Type B pancreatic cell (in vitro differentiated cells): ENCODE measurements around the gene RAB6A. TPM values are rescaled to one million over a fixed set of nuclear protein-coding genes. Genes with fewer than 3 reads are reported as not detected.

ENCODE experiments used
- DNase-seq: peaks from one replicate; pipeline ENCODE4 v3.0.0; 2021; ENCODE audit warnings: mixed read lengths; ENCODE audit not compliant: unreplicated experiment; ENCODE audit errors: extremely low spot score
- H3K27ac Mint-ChIP-seq: 2 replicates; pipeline ENCODE4 v1.8.0; 2021; ENCODE audit warnings: mild to moderate bottlenecking, mixed read lengths
- H3K27me3 Mint-ChIP-seq: 2 replicates; pipeline ENCODE4 v1.8.0; 2021; ENCODE audit warnings: mixed read lengths
- H3K36me3 Mint-ChIP-seq: 2 replicates; pipeline ENCODE4 v1.8.0; 2021; ENCODE audit warnings: mixed read lengths
- H3K4me1 Mint-ChIP-seq: one replicate; pipeline ENCODE4 v1.8.0; 2021; ENCODE audit warnings: mixed read lengths; ENCODE audit not compliant: unreplicated experiment
- H3K4me3 Mint-ChIP-seq: 2 replicates; pipeline ENCODE4 v1.8.0; 2021; ENCODE audit warnings: mild to moderate bottlenecking, mixed read lengths
- H3K9me3 Mint-ChIP-seq: 2 replicates; pipeline ENCODE4 v1.8.0; 2021; ENCODE audit warnings: mixed read lengths
- total RNA-seq: library from RNA; stranded (reverse); gene quantifications from 2 replicates; pipeline ENCODE4 v1.2.1, GENCODE V29; 2021; ENCODE audit warnings: low replicate concordance
- TF ChIP-seq, protein P1 (sequence below): fragments of 200-600 bp; sonication (generic); conservative IDR thresholded peaks from 2 replicates; pipeline ENCODE4 v1.5.0; 2021; ENCODE audit warnings: antibody characterized with exemption, mild to moderate bottlenecking

RAB6A gene
- total RNA-seq, 1 donor from 2014 or later = 86.7 TPM

DNA sequence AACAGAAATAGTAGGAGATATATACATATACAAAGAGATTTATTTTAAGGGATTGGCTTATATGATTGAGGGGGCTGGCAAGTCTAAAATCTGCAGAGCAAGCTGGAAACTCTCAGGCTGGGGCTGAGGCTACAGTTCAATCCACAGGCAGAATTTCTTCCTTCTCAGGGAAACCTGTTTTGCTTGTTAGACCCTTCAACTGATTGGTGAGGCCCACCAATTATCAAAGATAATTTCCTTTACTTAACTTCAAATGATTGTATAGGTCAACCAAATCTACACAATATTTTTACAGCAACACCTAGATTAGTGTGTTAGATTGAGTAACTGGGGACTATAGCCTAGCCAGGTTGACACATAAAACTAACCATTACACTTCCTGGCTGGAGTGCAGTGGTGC is 119.2 kb downstream of the RAB6A start:
- DNase-seq = no peak
- Mint-ChIP-seq H3K36me3 (no peaks in the 10 kb centered on the region), H3K4me3 (no peak overlapping the region), H3K27ac (no peak overlapping the region), H3K4me1 (peaks cover 10% of the 10 kb centered on the region), H3K27me3 (peaks cover 13% of the 10 kb centered on the region), H3K9me3 (no peaks in the 10 kb centered on the region)
- TF ChIP-seq, protein P1, sequence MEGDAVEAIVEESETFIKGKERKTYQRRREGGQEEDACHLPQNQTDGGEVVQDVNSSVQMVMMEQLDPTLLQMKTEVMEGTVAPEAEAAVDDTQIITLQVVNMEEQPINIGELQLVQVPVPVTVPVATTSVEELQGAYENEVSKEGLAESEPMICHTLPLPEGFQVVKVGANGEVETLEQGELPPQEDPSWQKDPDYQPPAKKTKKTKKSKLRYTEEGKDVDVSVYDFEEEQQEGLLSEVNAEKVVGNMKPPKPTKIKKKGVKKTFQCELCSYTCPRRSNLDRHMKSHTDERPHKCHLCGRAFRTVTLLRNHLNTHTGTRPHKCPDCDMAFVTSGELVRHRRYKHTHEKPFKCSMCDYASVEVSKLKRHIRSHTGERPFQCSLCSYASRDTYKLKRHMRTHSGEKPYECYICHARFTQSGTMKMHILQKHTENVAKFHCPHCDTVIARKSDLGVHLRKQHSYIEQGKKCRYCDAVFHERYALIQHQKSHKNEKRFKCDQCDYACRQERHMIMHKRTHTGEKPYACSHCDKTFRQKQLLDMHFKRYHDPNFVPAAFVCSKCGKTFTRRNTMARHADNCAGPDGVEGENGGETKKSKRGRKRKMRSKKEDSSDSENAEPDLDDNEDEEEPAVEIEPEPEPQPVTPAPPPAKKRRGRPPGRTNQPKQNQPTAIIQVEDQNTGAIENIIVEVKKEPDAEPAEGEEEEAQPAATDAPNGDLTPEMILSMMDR = no peak

DNA sequence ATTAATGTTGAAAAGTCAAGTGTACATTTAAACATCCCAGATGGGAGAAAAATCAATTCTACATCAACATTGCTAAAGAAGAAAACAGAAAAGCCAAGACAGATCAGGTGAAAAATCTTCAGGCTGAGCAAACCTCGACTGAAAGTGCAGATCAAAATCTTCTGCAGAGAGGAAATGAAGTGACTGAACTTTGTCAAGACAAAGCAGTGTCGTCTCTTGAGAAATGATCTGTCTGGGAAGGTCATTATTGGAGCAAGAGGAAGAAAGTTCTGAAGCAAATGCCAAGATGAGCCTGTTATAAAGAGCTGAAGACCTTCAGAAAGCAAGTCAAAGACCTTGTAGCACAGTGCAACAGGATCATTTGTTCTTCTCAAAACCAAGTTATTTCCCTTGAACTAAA is 120.3 kb downstream of the RAB6A start:
- H3K4me3 Mint-ChIP-seq = no peak overlapping the region
- H3K36me3 Mint-ChIP-seq = no peaks in the 10 kb centered on the region
- H3K27me3 Mint-ChIP-seq = peaks cover 7% of the 10 kb centered on the region
- H3K4me1 Mint-ChIP-seq = peaks cover 5% of the 10 kb centered on the region
- no peak for DNase-seq
- no peaks in the 10 kb centered on the region for H3K9me3 Mint-ChIP-seq
- H3K27ac Mint-ChIP-seq = no peak overlapping the region
- TF ChIP-seq, protein P1 = no peak

DNA sequence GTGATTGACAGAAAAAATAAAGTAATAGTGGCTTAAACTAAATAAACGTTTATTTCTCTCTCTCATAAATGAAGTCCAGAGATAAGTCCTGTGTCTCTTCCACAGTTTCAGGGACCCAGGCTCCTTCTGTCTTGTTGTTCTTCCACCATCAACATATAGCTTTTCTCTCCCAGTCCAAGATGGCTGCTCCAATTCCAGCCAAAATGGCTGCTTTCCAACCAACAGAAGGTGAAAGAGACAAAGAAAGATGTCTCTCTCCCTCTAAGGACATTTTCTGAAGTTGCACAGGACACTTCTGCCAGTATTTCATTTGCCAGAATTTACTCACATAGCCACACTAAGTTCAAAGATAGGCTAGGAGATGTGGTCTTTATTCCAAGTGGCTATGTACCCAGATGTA is 123.9 kb downstream of the RAB6A start:
- no peaks in the 10 kb centered on the region for H3K36me3 Mint-ChIP-seq
- H3K27me3 Mint-ChIP-seq = no peaks in the 10 kb centered on the region
- H3K9me3 Mint-ChIP-seq = no peaks in the 10 kb centered on the region
- TF ChIP-seq, protein P1 = no peak
- no peaks in the 10 kb centered on the region for H3K4me1 Mint-ChIP-seq
- H3K4me3 Mint-ChIP-seq = no peak overlapping the region
- DNase-seq = no peak
- H3K27ac Mint-ChIP-seq = no peak overlapping the region

DNA sequence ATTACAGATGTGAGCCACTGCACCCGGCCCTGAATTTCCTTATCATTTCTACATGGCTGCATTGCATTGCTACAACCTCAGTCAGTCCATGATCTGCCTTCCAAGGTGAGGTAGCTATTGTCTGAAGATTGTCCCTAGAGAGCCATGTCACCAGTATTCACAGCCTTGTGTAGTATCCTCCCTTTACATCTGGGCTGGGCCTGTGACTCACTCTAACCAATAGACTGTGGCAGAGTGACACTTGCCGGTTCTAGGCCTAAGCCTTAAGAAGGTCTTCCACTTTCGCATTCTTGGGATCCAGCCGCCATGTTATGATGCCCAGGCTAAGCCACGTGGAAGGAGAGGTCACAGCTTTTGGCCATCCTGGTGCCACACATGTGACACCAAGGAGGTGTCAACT is 124.6 kb downstream of the RAB6A start:
- H3K36me3 Mint-ChIP-seq = no peaks in the 10 kb centered on the region
- no peaks in the 10 kb centered on the region for H3K9me3 Mint-ChIP-seq
- no peak overlapping the region for H3K4me3 Mint-ChIP-seq
- TF ChIP-seq, protein P1 = no peak
- no peak for DNase-seq
- no peaks in the 10 kb centered on the region for H3K4me1 Mint-ChIP-seq
- no peaks in the 10 kb centered on the region for H3K27me3 Mint-ChIP-seq
- no peak overlapping the region for H3K27ac Mint-ChIP-seq

DNA sequence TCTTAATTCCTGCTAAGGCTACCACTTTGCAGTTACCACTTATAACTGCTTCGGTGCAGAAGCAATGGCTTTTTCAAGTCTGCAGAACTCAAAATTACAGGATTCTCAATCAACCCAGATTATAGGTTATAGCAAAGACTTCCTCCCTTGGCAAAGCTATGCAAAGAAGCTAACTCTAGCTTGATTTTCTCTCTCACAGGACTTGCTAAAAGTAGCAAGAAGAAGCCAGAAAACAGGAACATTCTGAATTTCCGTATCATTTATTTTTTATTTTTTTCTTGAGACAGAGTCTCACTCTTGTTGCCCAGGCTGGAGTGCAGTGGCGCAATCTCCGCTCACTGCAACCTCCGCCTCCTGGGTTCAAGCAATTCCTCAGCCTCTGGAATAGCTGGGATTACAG is 125.2 kb downstream of the RAB6A start:
- H3K36me3 Mint-ChIP-seq = no peaks in the 10 kb centered on the region
- TF ChIP-seq, protein P1 = no peak
- no peaks in the 10 kb centered on the region for H3K27me3 Mint-ChIP-seq
- no peaks in the 10 kb centered on the region for H3K9me3 Mint-ChIP-seq
- H3K4me1 Mint-ChIP-seq = no peaks in the 10 kb centered on the region
- no peak overlapping the region for H3K4me3 Mint-ChIP-seq
- H3K27ac Mint-ChIP-seq = no peak overlapping the region
- DNase-seq = no peak

DNA sequence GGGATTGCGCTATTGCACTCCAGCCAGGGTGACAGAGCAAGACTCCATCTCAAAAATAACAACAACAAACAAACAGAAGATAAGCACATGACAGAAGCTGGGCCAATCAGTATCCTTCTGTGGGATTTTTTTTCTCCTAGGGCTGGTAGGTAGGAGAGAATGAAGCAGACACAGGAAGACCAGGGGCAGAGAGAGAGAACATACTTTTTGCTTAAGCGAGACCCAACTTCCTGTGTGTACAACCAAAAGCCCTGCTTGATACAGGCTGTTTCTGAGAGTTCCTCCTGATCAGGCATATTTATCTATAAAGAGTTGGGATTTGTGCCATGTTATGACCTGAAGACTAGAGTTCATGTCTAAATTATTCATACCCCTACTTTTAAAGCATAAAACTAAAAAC is 126.9 kb downstream of the RAB6A start:
- no peaks in the 10 kb centered on the region for H3K9me3 Mint-ChIP-seq
- H3K36me3 Mint-ChIP-seq = no peaks in the 10 kb centered on the region
- no peaks in the 10 kb centered on the region for H3K4me1 Mint-ChIP-seq
- TF ChIP-seq, protein P1 = no peak
- no peak for DNase-seq
- peaks cover 3% of the 10 kb centered on the region for H3K27me3 Mint-ChIP-seq
- H3K4me3 Mint-ChIP-seq = no peak overlapping the region
- H3K27ac Mint-ChIP-seq = no peak overlapping the region
